Activated T-cell treated with anti-CD3 and anti-CD28 coated beads, Interleukin-2, amount 50 U/mL, for 24 hours (primary cell): ENCODE results near the gene TLE3.

ENCODE experiments used
- DNase-seq: peaks from one replicate; pipeline ENCODE4 v3.0.0-alpha.2; 2020
- H3K27ac Mint-ChIP-seq: 2 replicates; pipeline ENCODE4 v1.8.0; 2020; ENCODE audit warnings: mild to moderate bottlenecking, mixed read lengths
- H3K27me3 Mint-ChIP-seq: 2 replicates; pipeline ENCODE4 v1.8.0; 2020; ENCODE audit warnings: mixed read lengths
- H3K36me3 Mint-ChIP-seq: 2 replicates; pipeline ENCODE4 v1.8.0; 2020; ENCODE audit warnings: low read depth, mixed read lengths
- H3K4me1 Mint-ChIP-seq: 2 replicates; pipeline ENCODE4 v1.8.0; 2020; ENCODE audit warnings: low read depth, mixed read lengths
- H3K4me3 Mint-ChIP-seq: 2 replicates; pipeline ENCODE4 v1.8.0; 2020; ENCODE audit warnings: mild to moderate bottlenecking, moderate library complexity, mixed read lengths
- H3K9me3 Mint-ChIP-seq: 2 replicates; pipeline ENCODE4 v1.8.0; 2020; ENCODE audit warnings: mixed read lengths

Gene TLE3

DNA sequence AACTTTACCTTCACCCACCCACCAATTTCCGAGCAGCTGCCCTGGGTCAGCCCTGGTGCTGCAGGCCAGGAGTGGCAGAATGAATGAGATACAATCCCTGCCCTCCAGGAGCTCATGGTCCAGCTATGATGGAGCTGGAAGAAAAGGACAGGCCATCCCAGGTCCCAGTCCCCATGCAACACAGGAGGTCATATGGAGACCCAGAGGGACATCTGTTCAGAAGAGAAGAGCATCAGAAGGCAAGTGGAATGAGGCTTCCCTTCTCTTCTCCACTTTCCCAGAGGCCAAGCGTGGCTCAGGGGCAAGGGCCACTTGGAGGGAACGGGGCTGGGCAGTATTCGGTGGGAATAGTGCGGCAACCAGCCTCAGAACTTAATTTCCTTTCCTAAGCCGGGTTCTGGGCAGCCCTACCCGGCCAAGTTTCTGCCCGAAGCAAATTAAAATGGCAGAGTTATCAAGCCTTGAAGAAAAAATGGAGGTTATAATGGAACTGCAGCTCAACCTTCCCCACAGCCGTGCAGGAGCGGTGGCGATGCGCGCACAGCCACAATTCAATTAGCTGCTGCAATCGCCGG is 35.9 kb downstream of the TLE3 start:
- Mint-ChIP-seq H3K36me3 (peaks cover 97% of the 10 kb centered on the region), H3K4me3 (no peak overlapping the region), H3K27me3 (no peaks in the 10 kb centered on the region), H3K27ac (no peak overlapping the region), H3K4me1 (no peaks in the 10 kb centered on the region), H3K9me3 (no peaks in the 10 kb centered on the region)
- DNase-seq, result no peak

DNA sequence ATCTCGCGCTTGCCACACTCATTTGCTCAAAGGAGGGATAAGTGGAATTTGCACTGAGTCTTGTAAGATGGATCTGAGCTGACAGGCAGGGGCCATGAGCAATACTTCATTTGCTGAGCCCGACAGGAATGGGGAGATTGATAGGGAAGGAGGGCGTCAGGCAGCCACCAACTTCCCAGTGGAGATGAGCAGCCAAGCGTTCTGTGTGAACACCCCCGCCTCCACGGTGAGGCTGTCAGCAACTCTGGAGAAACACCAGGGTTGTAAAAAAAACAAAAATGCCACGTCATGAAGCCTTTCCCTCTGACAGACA is 36.8 kb downstream of the TLE3 start:
- Mint-ChIP-seq H3K36me3 (peaks cover 96% of the 10 kb centered on the region), H3K4me1 (no peaks in the 10 kb centered on the region), H3K27me3 (no peaks in the 10 kb centered on the region), H3K9me3 (no peaks in the 10 kb centered on the region), H3K27ac (no peak overlapping the region), H3K4me3 (no peak overlapping the region)
- no peak for DNase-seq

DNA sequence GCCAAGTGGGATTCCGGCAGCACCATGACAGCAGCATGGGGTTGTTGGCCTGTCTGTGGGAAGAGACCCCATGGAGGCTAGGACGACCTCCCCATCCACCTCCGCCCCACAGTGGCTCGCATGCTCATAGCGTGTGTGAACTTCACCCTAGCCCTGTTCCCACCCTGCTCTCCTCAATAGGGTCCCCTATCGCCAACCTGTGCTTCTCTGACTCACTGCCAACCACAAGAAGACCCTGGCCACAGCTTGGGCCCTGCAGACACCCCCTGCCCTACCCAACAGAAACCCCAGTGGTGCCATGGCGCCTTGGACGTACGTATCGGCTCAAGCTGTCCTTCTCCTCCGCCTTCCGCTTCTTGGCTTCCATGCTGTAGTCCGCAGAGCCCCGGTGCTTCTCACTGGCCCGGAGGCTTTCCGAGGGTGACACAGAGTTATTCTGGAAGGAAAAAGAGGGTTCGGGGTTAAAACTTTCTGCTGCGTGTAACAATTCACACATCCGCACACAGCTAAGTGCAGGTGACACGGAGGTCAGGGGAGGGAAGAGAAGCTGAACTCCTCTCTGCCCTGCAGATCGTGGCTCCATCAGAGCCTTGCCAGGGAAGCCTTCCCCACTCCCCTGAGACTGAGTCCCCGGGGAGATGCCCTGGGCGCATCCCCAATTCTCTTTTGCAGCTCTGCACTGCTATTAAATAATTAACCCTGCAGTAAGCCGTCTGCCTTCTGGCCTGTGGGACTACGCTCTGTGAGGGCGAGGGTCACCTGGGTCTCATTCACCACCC is 37.3 kb downstream of the TLE3 start:
- H3K36me3 Mint-ChIP-seq, result peaks cover 97% of the 10 kb centered on the region
- H3K9me3 Mint-ChIP-seq, result no peaks in the 10 kb centered on the region
- H3K27me3 Mint-ChIP-seq, result no peaks in the 10 kb centered on the region
- H3K4me1 Mint-ChIP-seq, result no peaks in the 10 kb centered on the region
- no peak for DNase-seq
- no peak overlapping the region for H3K4me3 Mint-ChIP-seq
- no peak overlapping the region for H3K27ac Mint-ChIP-seq

DNA sequence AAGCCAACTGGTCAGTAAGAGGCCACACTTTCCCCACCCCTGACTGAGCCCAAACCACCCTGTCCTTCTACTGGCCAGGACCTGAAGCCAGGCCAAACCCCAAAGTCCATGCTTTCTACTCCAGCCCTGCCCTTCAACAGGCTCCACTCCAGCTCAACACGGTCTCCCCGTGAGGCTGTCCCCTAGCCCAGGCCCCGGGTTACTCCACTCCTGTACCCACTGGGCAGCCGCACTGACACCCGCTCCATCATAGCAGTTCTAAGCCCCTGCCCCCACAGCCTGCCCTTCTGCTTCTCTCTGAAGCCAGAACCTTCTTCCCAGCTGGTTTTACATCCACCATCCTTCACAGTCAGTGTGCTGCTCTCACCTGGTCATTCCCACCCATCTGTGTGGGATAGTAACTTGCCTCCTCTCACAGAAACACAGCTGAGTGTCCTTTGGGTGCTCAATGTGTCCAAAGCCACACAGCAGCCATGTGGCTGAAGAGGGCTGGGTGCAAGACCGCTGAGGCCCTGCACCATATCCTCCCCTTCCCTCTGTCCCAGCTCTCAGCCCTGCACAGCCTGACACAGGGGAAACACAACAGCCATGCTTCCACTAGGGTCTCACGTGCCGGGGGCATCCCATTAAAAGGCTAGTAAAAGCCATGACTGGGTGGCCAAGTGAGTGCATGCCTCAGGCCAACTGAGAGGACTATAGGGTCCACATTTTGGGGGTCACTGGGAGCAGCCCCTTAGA is 38.1 kb downstream of the TLE3 start:
- H3K27me3 Mint-ChIP-seq, result no peaks in the 10 kb centered on the region
- H3K9me3 Mint-ChIP-seq, result no peaks in the 10 kb centered on the region
- H3K4me1 Mint-ChIP-seq, result no peaks in the 10 kb centered on the region
- H3K4me3 Mint-ChIP-seq, result no peak overlapping the region
- peaks cover 99% of the 10 kb centered on the region for H3K36me3 Mint-ChIP-seq
- peak overlapping the region; percentile 41 for H3K27ac Mint-ChIP-seq
- DNase-seq, result no peak

DNA sequence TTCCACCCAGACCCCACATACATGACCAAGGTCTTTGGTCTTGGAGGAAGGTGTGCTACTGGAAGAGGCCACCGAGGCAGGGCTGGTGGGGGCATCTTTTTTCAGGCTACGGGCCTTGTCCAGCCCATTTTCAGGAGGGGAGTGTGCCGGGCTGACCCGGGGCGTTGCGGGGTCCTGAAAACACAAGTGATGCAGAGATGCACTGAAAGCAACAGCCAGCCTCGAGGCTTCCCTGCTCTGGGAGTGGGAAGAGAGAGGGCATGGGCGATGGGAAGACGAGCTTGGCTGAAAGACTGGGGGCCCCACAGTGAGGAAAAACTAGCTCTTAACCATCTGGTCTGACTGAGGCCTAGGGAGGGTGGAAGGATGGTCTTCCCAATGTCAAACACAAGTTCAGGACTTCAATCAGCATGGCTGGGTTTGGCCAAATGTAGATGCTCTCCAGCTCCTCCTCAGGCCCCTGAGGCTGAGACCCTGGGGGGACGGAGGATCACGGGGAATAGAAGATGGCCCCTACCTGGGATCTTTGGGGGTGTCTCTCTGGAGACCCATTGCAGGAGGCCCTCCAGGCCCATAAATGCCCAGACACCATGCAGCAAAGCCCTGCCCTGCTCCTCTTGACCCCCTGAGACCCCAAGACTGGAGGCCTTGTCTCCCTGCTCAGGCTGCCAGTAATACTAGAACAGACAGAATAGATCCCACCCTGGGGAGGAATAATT is 38.9 kb downstream of the TLE3 start:
- Mint-ChIP-seq H3K4me3 (no peak overlapping the region), H3K27me3 (no peaks in the 10 kb centered on the region), H3K27ac (peak overlapping the region; percentile 37), H3K9me3 (no peaks in the 10 kb centered on the region), H3K36me3 (peaks cover 99% of the 10 kb centered on the region), H3K4me1 (no peaks in the 10 kb centered on the region)
- no peak for DNase-seq

DNA sequence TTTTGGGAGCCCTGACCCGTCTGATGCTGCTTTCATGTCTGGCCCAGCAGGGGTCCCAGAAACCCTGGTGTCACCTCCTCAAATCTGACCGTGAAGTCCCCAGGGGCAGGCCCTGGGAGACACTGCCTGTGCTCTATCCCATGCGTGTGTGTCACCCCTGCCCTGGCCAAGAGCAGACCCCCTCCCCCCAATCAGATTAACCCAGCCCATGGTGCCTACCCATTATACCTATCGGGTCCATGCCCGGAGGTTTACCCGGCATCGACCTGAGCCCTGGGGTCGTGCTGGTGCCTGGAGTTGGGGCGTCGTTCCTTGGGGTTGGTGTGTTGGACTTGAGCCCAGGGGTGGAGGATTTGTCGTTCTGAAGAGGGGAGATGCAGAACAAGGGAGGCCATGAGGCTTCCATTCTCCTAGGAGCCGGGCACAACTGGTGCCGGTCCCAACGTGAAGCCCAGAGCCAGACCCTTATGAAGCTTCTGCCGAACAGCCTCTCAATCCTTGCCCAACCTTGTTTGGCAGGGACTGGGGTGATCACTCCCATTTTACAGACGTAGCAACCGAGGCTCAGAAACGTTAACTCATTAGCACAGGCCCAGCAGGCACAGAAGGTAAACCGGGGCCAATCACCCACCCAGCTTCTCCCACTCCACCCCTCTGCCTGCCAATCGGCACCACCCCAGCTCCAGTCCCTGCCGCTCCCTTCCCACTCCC is 39.6 kb downstream of the TLE3 start:
- Mint-ChIP-seq H3K36me3 (peaks cover 99% of the 10 kb centered on the region), H3K9me3 (no peaks in the 10 kb centered on the region), H3K27ac (peak overlapping the region; percentile 18), H3K4me3 (no peak overlapping the region), H3K27me3 (no peaks in the 10 kb centered on the region), H3K4me1 (no peaks in the 10 kb centered on the region)
- no peak for DNase-seq

DNA sequence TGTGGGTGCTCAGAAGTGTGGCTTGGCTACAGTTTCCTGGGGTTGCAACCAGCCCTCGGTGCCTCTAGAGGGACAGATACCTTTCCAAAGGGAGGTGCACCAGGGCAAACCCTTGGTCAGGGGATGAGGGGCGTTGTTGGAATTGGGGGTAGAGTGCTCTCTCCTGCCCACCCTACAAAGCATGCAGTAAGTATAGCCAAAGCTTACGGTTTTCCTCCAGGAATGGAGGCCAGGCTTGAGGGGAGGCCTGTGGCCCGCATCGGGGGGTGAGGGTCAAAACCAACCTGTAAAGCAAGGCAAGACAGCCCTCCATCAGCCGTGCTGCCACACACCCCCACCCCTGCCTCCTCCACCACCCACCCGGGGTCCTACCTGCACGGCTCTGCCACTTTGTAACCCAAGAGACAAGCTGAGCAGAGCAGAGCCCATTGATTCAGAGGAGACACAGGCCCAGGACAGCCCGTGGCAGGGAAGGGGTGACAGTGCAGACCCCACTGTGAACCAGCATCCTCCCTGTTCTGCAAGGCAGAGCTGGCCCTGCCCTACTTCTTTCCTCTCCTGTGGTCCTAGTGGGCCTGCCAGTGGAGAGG is 41.5 kb downstream of the TLE3 start:
- H3K9me3 Mint-ChIP-seq, result no peaks in the 10 kb centered on the region
- H3K36me3 Mint-ChIP-seq, result peaks cover 97% of the 10 kb centered on the region
- no peak overlapping the region for H3K4me3 Mint-ChIP-seq
- no peak overlapping the region for H3K27ac Mint-ChIP-seq
- H3K27me3 Mint-ChIP-seq, result no peaks in the 10 kb centered on the region
- no peak for DNase-seq
- H3K4me1 Mint-ChIP-seq, result no peaks in the 10 kb centered on the region

DNA sequence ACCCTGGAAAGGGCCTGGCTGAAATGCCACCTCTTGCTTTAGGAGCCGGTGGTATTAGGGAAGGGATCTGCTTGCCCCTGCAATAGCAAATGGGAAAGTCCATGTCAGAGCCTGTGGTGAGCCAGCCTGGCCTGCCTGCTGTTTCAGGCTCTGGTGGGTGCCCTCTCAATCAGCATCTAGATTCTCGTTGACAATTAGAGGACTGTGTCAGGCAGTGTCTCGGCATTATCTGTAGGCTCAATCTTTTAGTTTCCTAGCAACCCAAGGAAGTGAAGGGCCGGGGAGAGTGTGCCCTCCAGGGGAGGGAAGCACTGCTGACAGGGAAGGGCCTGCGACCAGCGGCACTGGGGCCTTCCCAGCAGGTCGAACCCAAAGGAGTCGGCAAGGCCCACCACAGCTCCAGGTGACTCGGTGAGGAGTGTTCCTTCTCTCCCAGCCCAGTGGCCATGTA is 42.1 kb downstream of the TLE3 start:
- Mint-ChIP-seq H3K36me3 (peaks cover 97% of the 10 kb centered on the region), H3K4me3 (no peak overlapping the region), H3K4me1 (no peaks in the 10 kb centered on the region), H3K27ac (no peak overlapping the region), H3K27me3 (no peaks in the 10 kb centered on the region), H3K9me3 (no peaks in the 10 kb centered on the region)
- DNase-seq, result no peak

DNA sequence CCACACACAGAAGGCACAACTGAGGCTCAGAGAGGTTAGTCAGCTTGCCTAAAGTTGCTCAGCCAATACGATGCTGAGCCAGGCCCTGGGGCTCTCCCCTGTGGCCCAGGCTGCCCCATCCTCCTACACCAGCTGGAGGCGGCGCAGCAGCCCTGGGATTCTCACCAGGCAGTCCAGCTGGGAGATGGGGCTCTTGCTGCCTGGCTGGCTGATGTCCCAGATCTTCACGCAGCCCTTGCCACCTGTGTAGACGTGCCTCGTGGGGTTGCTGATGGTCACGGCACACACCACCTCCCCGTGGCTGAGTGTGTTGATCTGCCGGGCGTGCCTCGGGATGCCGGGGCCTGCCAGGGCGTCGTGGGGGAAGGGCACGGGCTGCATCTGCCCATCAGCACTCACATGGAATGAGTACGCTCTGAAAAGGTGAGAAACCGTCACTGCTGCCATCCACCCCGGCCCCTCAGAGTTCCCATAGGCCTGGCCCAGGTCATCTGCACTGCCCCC is 42.8 kb downstream of the TLE3 start:
- peak overlapping the region; percentile 37 for H3K27ac Mint-ChIP-seq
- peaks cover 97% of the 10 kb centered on the region for H3K36me3 Mint-ChIP-seq
- H3K27me3 Mint-ChIP-seq, result no peaks in the 10 kb centered on the region

DNA sequence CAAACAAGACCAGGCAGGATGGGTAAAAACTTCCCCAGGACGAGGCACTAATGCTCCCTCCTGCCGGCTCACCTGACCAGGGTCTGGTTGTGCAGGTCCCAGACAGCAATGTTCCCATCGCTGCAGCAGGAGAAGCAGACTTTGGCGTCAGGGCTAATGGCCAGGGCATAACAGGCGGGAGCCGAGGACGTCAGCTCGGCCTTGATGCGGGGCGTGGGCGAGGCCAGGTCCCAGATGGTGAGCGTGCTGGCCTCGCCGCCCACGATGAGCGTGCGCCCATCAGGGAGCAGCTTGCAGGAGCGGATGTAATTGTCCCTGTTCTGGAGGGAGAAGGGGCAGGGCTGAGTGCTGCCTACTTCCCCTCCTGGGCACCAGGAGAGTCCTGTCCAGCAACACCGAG is 43.4 kb downstream of the TLE3 start:
- Mint-ChIP-seq H3K4me1 (no peaks in the 10 kb centered on the region), H3K36me3 (peaks cover 97% of the 10 kb centered on the region), H3K27ac (peak overlapping the region; percentile 47), H3K9me3 (no peaks in the 10 kb centered on the region), H3K27me3 (no peaks in the 10 kb centered on the region), H3K4me3 (no peak overlapping the region)
- DNase-seq, result no peak

More for the DNA sequence above, 42.8 kb downstream of the TLE3 start:
- Mint-ChIP-seq H3K9me3 (no peaks in the 10 kb centered on the region), H3K4me1 (no peaks in the 10 kb centered on the region), H3K4me3 (no peak overlapping the region)
- no peak for DNase-seq

DNA sequence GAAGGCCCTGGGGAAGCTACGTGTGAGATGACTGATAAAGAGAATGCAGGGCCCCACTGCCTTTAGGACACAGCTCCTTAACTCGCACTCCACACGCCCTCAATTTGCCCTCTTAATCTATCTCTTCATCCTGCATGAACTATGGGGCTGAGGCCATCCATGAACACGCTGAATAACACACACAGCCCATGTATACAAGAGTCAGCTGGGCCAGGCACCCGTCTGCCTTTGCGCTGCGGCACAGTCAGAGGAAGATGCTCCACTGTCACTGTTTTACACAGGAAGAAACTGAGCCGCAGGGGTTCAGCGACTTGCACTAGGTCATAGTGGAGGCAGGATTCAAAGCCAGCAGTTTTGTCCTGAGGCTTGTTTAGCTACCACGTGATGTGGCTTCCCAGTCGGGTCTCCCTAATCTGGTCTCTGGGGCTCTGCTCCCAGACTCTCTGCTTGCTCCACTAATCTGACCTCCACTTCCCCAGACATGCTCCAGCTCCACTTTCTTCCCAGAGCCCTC is 43.9 kb downstream of the TLE3 start:
- Mint-ChIP-seq H3K36me3 (peaks cover 97% of the 10 kb centered on the region), H3K4me3 (no peak overlapping the region), H3K4me1 (no peaks in the 10 kb centered on the region), H3K9me3 (no peaks in the 10 kb centered on the region), H3K27me3 (no peaks in the 10 kb centered on the region), H3K27ac (peak overlapping the region; percentile 60)
- no peak for DNase-seq

DNA sequence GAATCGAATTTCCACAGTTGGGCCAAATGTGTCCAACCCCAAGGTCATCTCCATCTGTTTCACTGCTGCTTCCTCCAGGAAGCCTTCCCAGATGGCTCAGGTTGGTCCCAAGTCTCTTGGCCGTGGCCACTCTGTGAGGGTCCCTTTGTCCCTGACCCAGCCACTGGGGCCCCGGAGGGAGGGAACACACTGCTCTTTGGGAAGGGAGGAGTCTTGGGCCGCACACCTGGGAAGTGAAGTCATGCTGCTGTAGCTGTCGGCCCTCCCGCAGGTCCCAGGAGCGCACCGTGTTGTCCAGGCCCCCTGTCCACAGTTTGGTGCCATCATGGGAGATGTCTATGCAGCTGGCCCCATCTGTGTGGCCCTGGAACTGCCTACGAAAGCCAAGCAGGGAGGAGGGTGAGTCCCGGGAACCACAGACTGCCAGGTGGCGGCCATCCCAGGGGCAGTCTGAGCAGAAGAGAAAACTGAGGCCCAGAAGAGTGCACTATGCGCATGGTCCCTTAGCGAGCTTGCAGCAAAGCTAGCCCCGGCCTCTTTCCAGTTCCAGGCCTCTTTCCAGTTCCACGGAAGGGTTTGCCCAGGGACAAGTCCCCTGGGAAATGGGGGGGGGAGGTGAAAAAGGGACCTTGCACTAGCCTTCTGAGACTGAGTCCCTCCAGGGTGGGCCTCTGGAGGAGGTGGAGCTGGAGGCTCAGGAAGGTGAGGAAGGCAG is 44.6 kb downstream of the TLE3 start:
- Mint-ChIP-seq H3K4me1 (no peaks in the 10 kb centered on the region), H3K27ac (peak overlapping the region; percentile 60), H3K9me3 (no peaks in the 10 kb centered on the region), H3K27me3 (no peaks in the 10 kb centered on the region), H3K4me3 (no peak overlapping the region), H3K36me3 (peaks cover 97% of the 10 kb centered on the region)
- no peak for DNase-seq

DNA sequence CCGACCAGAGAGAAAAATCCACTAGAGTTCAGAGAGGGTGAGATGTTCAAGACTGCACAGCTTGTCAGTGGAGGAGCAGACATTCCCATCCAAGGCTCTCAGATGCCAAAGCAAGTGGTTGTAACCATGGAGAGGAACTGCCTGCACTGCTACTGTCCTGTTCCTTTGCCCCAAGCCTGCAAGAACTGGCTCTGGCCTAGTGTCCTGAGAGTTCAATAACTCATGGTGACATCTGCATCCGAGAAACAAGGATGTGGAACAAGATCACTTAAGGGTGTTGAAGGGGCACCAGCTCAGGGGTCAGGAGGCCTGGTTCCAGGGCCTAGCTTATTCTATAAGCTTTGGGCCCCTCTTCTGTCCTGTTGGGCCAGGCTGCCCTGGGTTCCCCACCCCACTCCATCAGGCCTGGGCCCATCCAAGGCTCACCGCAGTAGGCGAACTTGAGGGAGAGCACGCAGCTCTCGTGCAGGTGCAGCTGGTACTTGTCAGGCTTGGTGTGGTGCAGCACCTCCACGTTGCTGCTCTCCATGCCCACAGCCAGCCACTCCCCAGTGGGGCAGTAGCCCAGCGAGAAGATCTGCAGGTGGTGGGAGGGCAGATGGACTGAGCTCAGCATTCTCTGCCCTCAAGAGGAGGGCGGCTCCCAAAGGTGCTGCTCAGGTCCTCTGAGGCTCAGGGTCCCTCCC is 45.6 kb downstream of the TLE3 start:
- H3K36me3 Mint-ChIP-seq, result peaks cover 95% of the 10 kb centered on the region
- DNase-seq, result no peak
- no peak overlapping the region for H3K4me3 Mint-ChIP-seq
- no peaks in the 10 kb centered on the region for H3K9me3 Mint-ChIP-seq
- H3K27me3 Mint-ChIP-seq, result no peaks in the 10 kb centered on the region
- H3K27ac Mint-ChIP-seq, result no peak overlapping the region
- no peaks in the 10 kb centered on the region for H3K4me1 Mint-ChIP-seq
